K562 (cell line): ENCODE results near the gene GNG7. TPM values are rescaled to one million over a fixed set of nuclear protein-coding genes. Genes with fewer than 3 reads are reported as not detected.

Experiments
- PRPF4 ChIP-seq: fragments of 200-400 bp; formaldehyde crosslinking; IDR thresholded peaks from one replicate; pipeline ENCODE4 v1.6.1; 2017; ENCODE audit warnings: low read length, low read depth, mild to moderate bottlenecking; ENCODE audit not compliant: insufficient read depth, poor library complexity, severe bottlenecking
- RBM34 ChIP-seq: fragments of 200-400 bp; formaldehyde crosslinking; IDR thresholded peaks from 2 replicates; pipeline ENCODE4 v1.6.1; 2018; ENCODE audit warnings: low read length, borderline replicate concordance; ENCODE audit not compliant: insufficient read depth
- polyA plus RNA-seq, 8 experiments: library from polyadenylated mRNA; depleted of rRNA in 4 of 8; stranded (reverse) in 5 of 8; unstranded in 3 of 8; fragments of >200 nt; fragmentation: Nextera tagmentation in 2 of 8; fragmentation: Illumina TruSeq in 1 of 8; extraction: Ambion mirVana in 2 of 8; extraction: Trizol in 1 of 8; gene quantifications; 2 replicates each; pipeline versions ENCODE4 v1.2.1 to v1.2.3, GENCODE V29; 2011 to 2014; ENCODE audit warnings: inconsistent platforms in 1 of 8, missing spikeins in 1 of 8
- total RNA-seq, 7 experiments: library from RNA; depleted of rRNA in 6 of 7; stranded (reverse); fragments of >200 nt in 6 of 7; fragmentation: Illumina TruSeq in 2 of 7; extraction: Trizol in 2 of 7; gene quantifications; 2 replicates each; pipeline versions ENCODE4 v1.2.1 to v1.2.3, GENCODE V29; 2011 to 2021; ENCODE audit warnings: low replicate concordance in 1 of 7
- TF ChIP-seq, protein P1 (sequence below): fragments of 200-800 bp; sonication (Bioruptor generic); IDR thresholded peaks from 2 replicates; pipeline ENCODE4 v1.6.1; 2016; ENCODE audit warnings: missing genetic modification characterization, missing compliant biosample characterization
- TF ChIP-seq, protein P2 (sequence below): sonication (generic); formaldehyde crosslinking; IDR thresholded peaks from 2 replicates; pipeline ENCODE4 v1.8.0; 2022; ENCODE audit warnings: mild to moderate bottlenecking, missing genetic modification reagents, borderline replicate concordance

Gene GNG7
- total and polyA plus RNA-seq, 9 of the 15 experiments (the other 6 are each of a cell fraction or from before 2014, with no cell fraction given): 0.01 to 0.20 (median 0.06) TPM; not detected in 1

DNA sequence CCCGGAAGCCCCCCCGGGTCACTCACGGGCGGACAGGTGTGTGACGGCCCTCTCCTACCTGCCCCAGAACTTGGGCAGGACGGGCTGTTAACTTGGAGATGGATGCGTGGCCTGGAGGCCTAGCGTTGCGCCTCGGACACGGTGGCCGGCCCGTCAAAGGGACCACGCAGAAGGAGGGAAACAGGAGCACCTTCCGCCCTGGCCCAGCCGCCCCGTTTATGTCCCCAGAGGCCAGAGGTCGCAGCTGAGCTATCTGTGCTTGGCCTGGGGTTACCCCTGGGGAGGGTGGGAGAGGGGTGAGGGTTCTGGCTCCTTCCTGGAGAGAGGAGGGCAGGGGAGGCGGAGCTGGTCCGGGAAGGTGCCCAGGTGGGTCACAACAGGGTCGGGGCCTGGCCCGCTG is 190.9 kb downstream of the GNG7 start (continued):
- TF ChIP-seq, protein P1, sequence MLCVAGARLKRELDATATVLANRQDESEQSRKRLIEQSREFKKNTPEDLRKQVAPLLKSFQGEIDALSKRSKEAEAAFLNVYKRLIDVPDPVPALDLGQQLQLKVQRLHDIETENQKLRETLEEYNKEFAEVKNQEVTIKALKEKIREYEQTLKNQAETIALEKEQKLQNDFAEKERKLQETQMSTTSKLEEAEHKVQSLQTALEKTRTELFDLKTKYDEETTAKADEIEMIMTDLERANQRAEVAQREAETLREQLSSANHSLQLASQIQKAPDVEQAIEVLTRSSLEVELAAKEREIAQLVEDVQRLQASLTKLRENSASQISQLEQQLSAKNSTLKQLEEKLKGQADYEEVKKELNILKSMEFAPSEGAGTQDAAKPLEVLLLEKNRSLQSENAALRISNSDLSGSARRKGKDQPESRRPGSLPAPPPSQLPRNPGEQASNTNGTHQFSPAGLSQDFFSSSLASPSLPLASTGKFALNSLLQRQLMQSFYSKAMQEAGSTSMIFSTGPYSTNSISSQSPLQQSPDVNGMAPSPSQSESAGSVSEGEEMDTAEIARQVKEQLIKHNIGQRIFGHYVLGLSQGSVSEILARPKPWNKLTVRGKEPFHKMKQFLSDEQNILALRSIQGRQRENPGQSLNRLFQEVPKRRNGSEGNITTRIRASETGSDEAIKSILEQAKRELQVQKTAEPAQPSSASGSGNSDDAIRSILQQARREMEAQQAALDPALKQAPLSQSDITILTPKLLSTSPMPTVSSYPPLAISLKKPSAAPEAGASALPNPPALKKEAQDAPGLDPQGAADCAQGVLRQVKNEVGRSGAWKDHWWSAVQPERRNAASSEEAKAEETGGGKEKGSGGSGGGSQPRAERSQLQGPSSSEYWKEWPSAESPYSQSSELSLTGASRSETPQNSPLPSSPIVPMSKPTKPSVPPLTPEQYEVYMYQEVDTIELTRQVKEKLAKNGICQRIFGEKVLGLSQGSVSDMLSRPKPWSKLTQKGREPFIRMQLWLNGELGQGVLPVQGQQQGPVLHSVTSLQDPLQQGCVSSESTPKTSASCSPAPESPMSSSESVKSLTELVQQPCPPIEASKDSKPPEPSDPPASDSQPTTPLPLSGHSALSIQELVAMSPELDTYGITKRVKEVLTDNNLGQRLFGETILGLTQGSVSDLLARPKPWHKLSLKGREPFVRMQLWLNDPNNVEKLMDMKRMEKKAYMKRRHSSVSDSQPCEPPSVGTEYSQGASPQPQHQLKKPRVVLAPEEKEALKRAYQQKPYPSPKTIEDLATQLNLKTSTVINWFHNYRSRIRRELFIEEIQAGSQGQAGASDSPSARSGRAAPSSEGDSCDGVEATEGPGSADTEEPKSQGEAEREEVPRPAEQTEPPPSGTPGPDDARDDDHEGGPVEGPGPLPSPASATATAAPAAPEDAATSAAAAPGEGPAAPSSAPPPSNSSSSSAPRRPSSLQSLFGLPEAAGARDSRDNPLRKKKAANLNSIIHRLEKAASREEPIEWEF (CRISPR knock-in tag): no peak
- TF ChIP-seq PRPF4 (no peak), RBM34 (no peak)
- TF ChIP-seq, protein P2, sequence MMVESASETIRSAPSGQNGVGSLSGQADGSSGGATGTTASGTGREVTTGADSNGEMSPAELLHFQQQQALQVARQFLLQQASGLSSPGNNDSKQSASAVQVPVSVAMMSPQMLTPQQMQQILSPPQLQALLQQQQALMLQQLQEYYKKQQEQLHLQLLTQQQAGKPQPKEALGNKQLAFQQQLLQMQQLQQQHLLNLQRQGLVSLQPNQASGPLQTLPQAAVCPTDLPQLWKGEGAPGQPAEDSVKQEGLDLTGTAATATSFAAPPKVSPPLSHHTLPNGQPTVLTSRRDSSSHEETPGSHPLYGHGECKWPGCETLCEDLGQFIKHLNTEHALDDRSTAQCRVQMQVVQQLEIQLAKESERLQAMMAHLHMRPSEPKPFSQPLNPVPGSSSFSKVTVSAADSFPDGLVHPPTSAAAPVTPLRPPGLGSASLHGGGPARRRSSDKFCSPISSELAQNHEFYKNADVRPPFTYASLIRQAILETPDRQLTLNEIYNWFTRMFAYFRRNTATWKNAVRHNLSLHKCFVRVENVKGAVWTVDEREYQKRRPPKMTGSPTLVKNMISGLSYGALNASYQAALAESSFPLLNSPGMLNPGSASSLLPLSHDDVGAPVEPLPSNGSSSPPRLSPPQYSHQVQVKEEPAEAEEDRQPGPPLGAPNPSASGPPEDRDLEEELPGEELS (CRISPR knock-in tag): no peak
